ENCODE data around the gene DNHD1. TPM values are rescaled to one million over a fixed set of nuclear protein-coding genes. Genes with fewer than 3 reads are reported as not detected.

DNHD1 gene
- total and polyA plus RNA-seq, 2 of the 4 experiments (the other 2 are of a cell fraction): 1.8 to 3.6 TPM

DNA sequence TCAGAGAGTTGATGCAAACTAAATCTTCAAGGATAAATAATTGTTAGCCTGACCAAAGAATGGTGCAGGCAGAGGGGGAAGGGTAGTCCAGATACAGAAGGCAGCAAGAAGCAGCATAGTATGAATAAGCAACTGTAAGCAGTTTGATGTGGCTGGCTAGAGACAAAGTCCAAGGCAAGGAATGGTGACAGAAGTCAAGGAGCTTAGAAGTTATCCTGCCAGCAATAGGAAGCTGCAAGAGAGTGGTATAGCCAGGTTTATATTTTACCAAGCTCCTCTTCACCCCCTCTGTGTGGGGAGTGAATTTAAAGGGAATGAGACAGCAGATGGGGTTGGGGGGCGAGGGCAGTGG lies 38.0 kb upstream of the DNHD1 start:
- Histone ChIP-seq H3K14ac (replicated peaks; ENCODE audit: low read depth, low read length) (no peak overlapping the region), H2BK5ac (ENCODE audit: low read depth, low read length, poor library complexity, severe bottlenecking) (no peak overlapping the region), H3K79me1 (ENCODE audit: low read depth in 1 of 2, low read length in 2 of 2) (peaks cover 0 to 7% of the 10 kb centered on the region in 2 experiments; a peak in 1 of 4 replicates), H3K27me3 (ENCODE audit: control insufficient read depth, insufficient read depth, low read length) (no peaks in the 10 kb centered on the region), H3K9ac (ENCODE audit: low read depth, low read length) (no peak overlapping the region), H3K23ac (ENCODE audit: low read depth, low read length) (no peak overlapping the region), H2AFZ (replicated peaks; ENCODE audit: low read length, poor library complexity) (no peak overlapping the region), H3K4ac (ENCODE audit: low read depth, low read length) (no peak overlapping the region), H3K9me3 (ENCODE audit: control insufficient read depth, insufficient read depth, low read length) (no peaks in the 10 kb centered on the region), H3K4me3 (ENCODE audit: insufficient read depth, low read depth, low read length) (no peak overlapping the region), H4K20me1 (ENCODE audit: insufficient read depth, low read length) (0 out of 2 replicates have a peak, but pooled peaks cover 5% of the 10 kb centered on the region), H3K9me1 (ENCODE audit: insufficient read depth, low read length) (no peaks in the 10 kb centered on the region), H3K4me2 (ENCODE audit: low read depth, low read length) (no peak overlapping the region), H3K56ac (ENCODE audit: extremely low read depth, insufficient read depth, low read length) (no peak overlapping the region), H2BK15ac (ENCODE audit: low read depth, low read length) (no peak overlapping the region), H3K4me1 (ENCODE audit: control insufficient read depth, insufficient read depth, low read length) (no peaks in the 10 kb centered on the region), H2AK5ac (ENCODE audit: low read depth, low read length) (no peak overlapping the region), H3K27ac (ENCODE audit: insufficient read depth, low read length) (no peak overlapping the region), H2BK20ac (ENCODE audit: low read depth, low read length) (no peak overlapping the region), H2BK120ac (ENCODE audit: low read depth, low read length) (no peak overlapping the region), H2AK9ac (replicated peaks; ENCODE audit: low read depth, low read length, poor library complexity) (no peak overlapping the region), H3K18ac (ENCODE audit: low read depth, low read length) (no peak overlapping the region), H3K36me3 (ENCODE audit: control insufficient read depth, insufficient read depth, low read length) (peaks cover 55% of the 10 kb centered on the region), H4K5ac (ENCODE audit: low read depth, low read length) (no peak overlapping the region), H4K91ac (ENCODE audit: insufficient read depth, low read depth, low read length) (no peak overlapping the region), H4K8ac (ENCODE audit: low read depth in 2 of 2, low read length in 2 of 2) (no peak overlapping the region)
- in situ Hi-C loops (cut with MboI; ENCODE audit: low sequenced_read_pairs) (no loop called here), dilution Hi-C loops (cut with HindIII; ENCODE audit: low sequenced_read_pairs, unreplicated experiment) (no loop called here), intact Hi-C loops (cut with micrococcal nuclease) (no loop called here)
- no peak for DNase-seq
- TF ChIP-seq RAD21 (IDR thresholded peaks at IDR 0.05; ENCODE audit: low read length) (no peak), MAFK (IDR thresholded peaks at IDR 0.05; ENCODE audit: low read depth, low read length) (no peak), MAZ (IDR thresholded peaks at IDR 0.05; ENCODE audit: borderline replicate concordance, low read depth, low read length) (no peak)
- POLR2A ChIA-PET (ENCODE audit: unreplicated experiment): no interaction called here
- no CpG with 5 or more reads among the region's 1 CpG for WGBS, 2 experiments (ENCODE audit: extremely low coverage in 2 of 2, insufficient read length in 1 of 2)
- CTCF ChIA-PET: interaction anchor here (1.0 kb wide), 1 partner anchor 14 kb away, joined by 3 read pairs; no protein-coding TSS in a partner anchor
- no peak for ATAC-seq (ENCODE audit: low read depth)
- BruUV-seq (replicated peaks): no TSS peak
